HEK293T (cell line): ENCODE data around the gene KCNH1.
"Not testable (repeated sequence)": the region's sequence is repeated elsewhere in the genome, so short reads cannot be mapped to it uniquely, and the experiment has no call there.

Source experiments
- CTCF ChIA-PET: fragments of 350-600 bp; formaldehyde crosslinking; extraction: SDS; loops from one replicate; lab custom pipeline; 2021; ENCODE audit warnings: antibody characterized with exemption, inconsistent platforms; lab: Yijun Ruan, JAX
- POLR2A ChIA-PET: fragments of 350-600 bp; formaldehyde crosslinking; extraction: SDS; loops from one replicate; lab custom pipeline; 2020; ENCODE audit warnings: antibody characterized with exemption, inconsistent platforms; lab: Yijun Ruan, JAX
- DNase-seq: peaks from one replicate; pipeline ENCODE4 v3.0.0; 2012; ENCODE audit warnings: mixed read lengths; ENCODE audit errors: extremely low spot score
- ARNT ChIP-seq: fragments of 450-650 bp; IDR thresholded peaks from 2 replicates; pipeline ENCODE4 v1.6.1; 2017; ENCODE audit warnings: mild to moderate bottlenecking
- BHLHE40 ChIP-seq: fragments of 450-650 bp; IDR thresholded peaks from 2 replicates; pipeline ENCODE4 v1.6.1; 2016; ENCODE audit warnings: mild to moderate bottlenecking, moderate library complexity, borderline replicate concordance
- CTBP1 ChIP-seq: fragments of 450-650 bp; IDR thresholded peaks from 2 replicates; pipeline ENCODE4 v1.6.1; 2016; ENCODE audit warnings: borderline replicate concordance
- ELF4 ChIP-seq: fragments of 450-650 bp; IDR thresholded peaks from 2 replicates; pipeline ENCODE4 v1.6.1; 2017; ENCODE audit warnings: antibody characterized with exemption
- FOXA1 ChIP-seq: fragments of 450-650 bp; IDR thresholded peaks from 2 replicates; pipeline ENCODE4 v1.6.1; 2016; ENCODE audit warnings: mild to moderate bottlenecking
- FOXK2 ChIP-seq: fragments of 450-650 bp; IDR thresholded peaks from 2 replicates; pipeline ENCODE4 v1.6.1; 2016; ENCODE audit warnings: mild to moderate bottlenecking
- FOXM1 ChIP-seq: fragments of 450-650 bp; IDR thresholded peaks from 2 replicates; pipeline ENCODE4 v1.6.1; 2017; ENCODE audit warnings: mild to moderate bottlenecking, borderline replicate concordance
- HDGF ChIP-seq: fragments of 450-650 bp; IDR thresholded peaks from 2 replicates; pipeline ENCODE4 v1.6.1; 2017; ENCODE audit warnings: antibody characterized with exemption, borderline replicate concordance
- L3MBTL2 ChIP-seq: fragments of 450-650 bp; conservative IDR thresholded peaks from 2 replicates; pipeline ENCODE4 v1.6.1; 2016; ENCODE audit warnings: mild to moderate bottlenecking
- LEF1 ChIP-seq: fragments of 450-650 bp; IDR thresholded peaks from 2 replicates; pipeline ENCODE4 v1.6.1; 2017; ENCODE audit warnings: mild to moderate bottlenecking, borderline replicate concordance
- NFRKB ChIP-seq: fragments of 450-650 bp; IDR thresholded peaks from 2 replicates; pipeline ENCODE4 v1.6.1; 2016; ENCODE audit warnings: mild to moderate bottlenecking, moderate library complexity
- SP1 ChIP-seq: fragments of 450-650 bp; IDR thresholded peaks from 2 replicates; pipeline ENCODE4 v1.6.1; 2017
- SUZ12 ChIP-seq: fragments of 450-650 bp; IDR thresholded peaks from 2 replicates; pipeline ENCODE4 v1.6.1; 2016; ENCODE audit warnings: mild to moderate bottlenecking
- TARDBP ChIP-seq: fragments of 450-650 bp; IDR thresholded peaks from 2 replicates; pipeline ENCODE4 v1.6.1; 2016
- ZNF384 ChIP-seq: fragments of 450-650 bp; IDR thresholded peaks from 2 replicates; pipeline ENCODE4 v1.6.1; 2016
- TF ChIP-seq, protein P1 (sequence below): fragments of 450-650 bp; IDR thresholded peaks from 2 replicates; pipeline ENCODE4 v1.6.1; 2016

KCNH1 gene

DNA sequence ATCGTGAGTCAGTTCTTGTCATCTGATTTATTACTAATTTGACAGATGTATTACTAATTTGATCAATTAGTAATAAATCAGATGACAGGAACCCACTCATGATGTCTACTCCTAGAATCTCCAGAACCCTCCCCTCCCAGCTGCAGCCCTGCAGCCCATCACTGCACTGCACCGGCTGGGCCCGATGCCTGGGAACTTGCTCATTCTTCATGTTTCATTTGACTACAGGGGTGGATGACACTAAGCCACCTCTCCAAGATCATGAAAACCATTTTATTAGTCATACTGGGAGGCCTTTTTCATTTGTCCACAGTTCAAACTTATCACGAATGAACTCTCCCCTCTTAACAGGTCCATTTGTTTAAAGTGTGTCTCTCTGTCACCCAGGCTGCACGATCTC is 41.0 kb downstream of the KCNH1 start:
- POLR2A ChIA-PET: no interaction called here
- DNase-seq: no peak
- CTCF ChIA-PET: no interaction called here
- TF ChIP-seq ELF4 (no peak), SP1 (no peak), FOXK2 (no peak), BHLHE40 (no peak), ZNF384 (no peak), FOXM1 (no peak), NFRKB (no peak), LEF1 (no peak), ARNT (no peak), L3MBTL2 (no peak), TARDBP (no peak), FOXA1 (no peak), CTBP1 (no peak)
- TF ChIP-seq, protein P1, sequence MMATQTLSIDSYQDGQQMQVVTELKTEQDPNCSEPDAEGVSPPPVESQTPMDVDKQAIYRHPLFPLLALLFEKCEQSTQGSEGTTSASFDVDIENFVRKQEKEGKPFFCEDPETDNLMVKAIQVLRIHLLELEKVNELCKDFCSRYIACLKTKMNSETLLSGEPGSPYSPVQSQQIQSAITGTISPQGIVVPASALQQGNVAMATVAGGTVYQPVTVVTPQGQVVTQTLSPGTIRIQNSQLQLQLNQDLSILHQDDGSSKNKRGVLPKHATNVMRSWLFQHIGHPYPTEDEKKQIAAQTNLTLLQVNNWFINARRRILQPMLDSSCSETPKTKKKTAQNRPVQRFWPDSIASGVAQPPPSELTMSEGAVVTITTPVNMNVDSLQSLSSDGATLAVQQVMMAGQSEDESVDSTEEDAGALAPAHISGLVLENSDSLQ: no peak

DNA sequence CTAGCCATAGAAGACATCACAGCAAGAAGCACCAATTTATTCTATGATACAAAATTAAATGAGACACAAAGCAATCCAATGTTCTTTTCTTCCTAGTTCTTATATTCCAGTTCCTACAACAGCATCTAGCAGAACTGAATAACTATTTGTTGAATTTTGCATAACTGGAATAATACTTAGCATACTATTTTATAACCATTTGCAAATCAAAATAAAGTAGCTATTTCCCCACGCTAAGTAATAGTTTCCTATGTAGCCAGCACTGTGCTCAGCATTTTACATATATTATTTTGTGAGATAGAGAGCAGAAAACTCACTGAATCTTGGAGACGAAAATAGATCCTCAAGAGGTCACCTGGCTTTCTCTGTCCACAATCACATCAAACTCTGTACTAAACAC is 42.1 kb downstream of the KCNH1 start:
- TF ChIP-seq LEF1: no peak
- no peak for TF ChIP-seq ZNF384
- no peak for TF ChIP-seq ARNT
- no peak for TF ChIP-seq L3MBTL2
- no peak for TF ChIP-seq FOXM1
- TF ChIP-seq HDGF: no peak
- TF ChIP-seq SP1: no peak
- no peak for TF ChIP-seq SUZ12
- TF ChIP-seq TARDBP: no peak
- no peak for TF ChIP-seq ELF4
- TF ChIP-seq FOXK2: no peak
- TF ChIP-seq BHLHE40: no peak
- TF ChIP-seq CTBP1: no peak
- POLR2A ChIA-PET: no interaction called here
- CTCF ChIA-PET: no interaction called here
- no peak for DNase-seq

DNA sequence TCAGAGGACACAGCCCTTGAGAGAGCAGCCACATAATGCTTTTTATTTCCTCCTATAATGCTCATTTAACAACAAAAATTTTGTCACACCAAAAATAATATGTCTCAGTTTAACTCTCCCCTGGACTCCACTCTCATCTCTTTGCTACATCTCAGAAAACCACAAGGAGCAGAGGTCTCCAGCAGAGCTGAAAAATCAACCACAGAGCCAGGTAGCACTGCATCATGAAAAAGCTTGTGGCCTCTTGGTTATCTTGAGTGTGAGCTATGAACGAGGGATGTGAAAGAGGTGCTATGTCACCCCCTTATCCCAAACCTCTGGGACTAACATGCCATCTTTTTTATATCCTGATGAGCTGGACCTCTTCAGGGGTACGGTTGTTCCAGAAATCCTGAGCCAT is 44.4 kb downstream of the KCNH1 start:
- POLR2A ChIA-PET: no interaction called here

DNA sequence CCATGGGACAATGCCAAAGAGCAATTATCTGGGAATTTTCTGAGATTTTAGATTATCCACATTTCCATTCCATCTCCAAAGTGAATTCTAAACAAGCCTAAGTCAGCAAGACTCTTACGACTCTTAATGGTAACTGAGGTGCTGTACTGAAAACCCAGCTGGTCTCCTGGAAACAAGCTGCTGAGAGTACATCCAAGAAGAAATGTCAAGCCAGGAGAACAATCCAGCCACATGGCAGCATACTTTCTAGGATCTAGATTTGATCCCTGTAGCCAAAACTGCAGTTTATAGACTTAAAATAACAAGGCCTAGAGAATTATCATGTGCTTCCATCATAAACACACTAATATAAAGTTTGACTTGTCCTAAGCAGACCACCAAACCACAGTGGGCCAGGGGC is 45.8 kb downstream of the KCNH1 start:
- TF ChIP-seq TARDBP (no peak), FOXK2 (no peak), SP1 (no peak), SUZ12 (no peak), FOXM1 (no peak), ARNT (no peak), HDGF (no peak), ELF4 (no peak), L3MBTL2 (no peak)
- TF ChIP-seq, protein P1: no peak
- POLR2A ChIA-PET: no interaction called here
- CTCF ChIA-PET: no interaction called here
- DNase-seq: no peak

More for the DNA sequence above, 44.4 kb downstream of the KCNH1 start:
- no peak for TF ChIP-seq FOXA1
- no peak for TF ChIP-seq LEF1
- TF ChIP-seq SP1: no peak
- TF ChIP-seq L3MBTL2: no peak
- no peak for TF ChIP-seq FOXM1
- no peak for TF ChIP-seq HDGF
- no peak for TF ChIP-seq TARDBP
- no peak for TF ChIP-seq FOXK2
- no peak for TF ChIP-seq ZNF384
- no peak for TF ChIP-seq ARNT
- no peak for TF ChIP-seq ELF4
- no peak for TF ChIP-seq SUZ12
- no peak for TF ChIP-seq CTBP1
- TF ChIP-seq BHLHE40: no peak
- TF ChIP-seq, protein P1: no peak
- TF ChIP-seq NFRKB: no peak
- DNase-seq: no peak
- CTCF ChIA-PET: no interaction called here

DNA sequence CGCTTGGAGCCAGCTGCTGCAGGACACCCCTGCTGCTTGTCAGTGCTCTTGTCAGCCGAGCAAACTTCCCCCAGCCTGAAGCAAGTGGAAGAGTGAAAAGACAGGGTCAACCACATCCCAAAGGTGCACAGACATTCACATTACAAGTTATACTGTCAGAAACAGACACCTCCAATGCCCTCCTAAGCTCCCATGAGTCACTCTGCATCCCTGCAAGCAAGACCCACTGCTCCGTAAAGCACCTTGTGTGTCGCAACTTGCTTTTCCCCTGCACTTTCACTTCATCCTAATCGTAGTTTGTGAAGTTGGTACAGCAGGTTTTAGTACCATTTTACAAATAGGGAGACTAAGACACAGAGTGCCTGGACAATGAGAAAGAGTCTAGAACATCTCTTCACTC is 51.1 kb downstream of the KCNH1 start:
- ChIA-PET CTCF (no interaction called here), POLR2A (no interaction called here)
- TF ChIP-seq SP1: no peak
- TF ChIP-seq FOXM1: no peak
- TF ChIP-seq LEF1: no peak
- TF ChIP-seq FOXK2: no peak
- no peak for TF ChIP-seq TARDBP
- TF ChIP-seq, protein P1: no peak
- TF ChIP-seq CTBP1: no peak
- TF ChIP-seq ZNF384: no peak
- TF ChIP-seq ARNT: no peak
- DNase-seq: no peak

DNA sequence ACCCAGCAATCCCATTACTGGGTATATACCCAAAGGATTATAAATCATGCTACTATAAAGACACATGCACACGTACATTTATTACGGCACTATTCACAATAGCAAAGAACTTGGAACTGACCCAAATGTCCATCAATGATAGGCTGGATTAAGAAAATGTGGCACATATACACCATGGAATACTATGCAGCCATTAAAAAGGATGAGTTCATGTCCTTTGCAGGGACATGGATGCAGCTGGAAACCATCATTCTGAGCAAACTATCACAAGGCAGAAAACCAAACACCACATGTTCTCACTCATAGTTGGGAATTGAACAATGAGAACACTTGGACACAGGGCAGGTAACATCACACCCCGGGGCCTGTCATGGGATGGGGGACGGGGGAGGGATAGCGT is 52.5 kb downstream of the KCNH1 start:
- CTCF ChIA-PET, POLR2A ChIA-PET, DNase-seq: not testable (repeated sequence)
